Lung (tissue), 12 donors: ENCODE measurements around the gene CYP3A5. TPM values are rescaled to one million over a fixed set of nuclear protein-coding genes. Genes with fewer than 3 reads are reported as not detected.

Source experiments
- ATAC-seq: fragments of 200-7000 bp; cut with Tn5 transposase; one replicate; pipeline ENCODE4 v1.9.1; 2020; ENCODE audit warnings: moderate number of reproducible peaks; ENCODE audit not compliant: insufficient read depth, low FRiP score
- DNase-seq, 3 donors: peaks; one replicate each; pipeline ENCODE4 v3.0.0-alpha.2; 2013 to 2017
- H3K27ac ChIP-seq, 2 donors: one replicate each; pipeline ENCODE4 v1.5.1; 2013; ENCODE audit warnings: mild to moderate bottlenecking in 2 of 2, moderate library complexity in 2 of 2, control low read depth in 1 of 2, inconsistent platforms in 1 of 2, low read depth in 1 of 2, low read length in 1 of 2
- H3K27me3 ChIP-seq, 3 donors: one replicate each; pipeline ENCODE4 v1.5.1; 2013; ENCODE audit warnings: low read length in 2 of 3; ENCODE audit not compliant: control insufficient read depth in 3 of 3, insufficient read depth in 3 of 3
- H3K36me3 ChIP-seq, 4 donors: one replicate each; pipeline ENCODE4 v1.5.1; 2013; ENCODE audit warnings: low read length in 4 of 4, mild to moderate bottlenecking in 1 of 4, moderate library complexity in 1 of 4; ENCODE audit not compliant: control insufficient read depth in 4 of 4, insufficient read depth in 4 of 4
- H3K4me1 ChIP-seq, 5 donors: one replicate each; pipeline ENCODE4 v1.5.1; 2013; ENCODE audit warnings: low read length in 5 of 5, mild to moderate bottlenecking in 2 of 5, moderate library complexity in 1 of 5; ENCODE audit not compliant: control insufficient read depth in 5 of 5, insufficient read depth in 5 of 5
- H3K4me3 ChIP-seq: one replicate; pipeline ENCODE4 v1.5.1; 2013; ENCODE audit warnings: mild to moderate bottlenecking, control low read depth, moderate library complexity
- H3K9ac ChIP-seq, 2 donors: one replicate each; pipeline ENCODE4 v1.5.1; 2013; ENCODE audit warnings: low read length in 2 of 2, control low read depth in 1 of 2; ENCODE audit not compliant: insufficient read depth in 1 of 2
- H3K9me3 ChIP-seq, 4 donors: one replicate each; pipeline ENCODE4 v1.5.1; 2013; ENCODE audit warnings: low read length in 3 of 4, mild to moderate bottlenecking in 1 of 4, moderate library complexity in 1 of 4; ENCODE audit not compliant: control insufficient read depth in 4 of 4, insufficient read depth in 3 of 4
- WGBS, 2 donors: extraction: QIAGEN DNeasy Blood & Tissue Kit; methylation state at CpG; one replicate each; pipeline ENCODE4 v1.1.7; 2013; 5-methylcytosine and 5-hydroxymethylcytosine counted together
- polyA plus RNA-seq, 2 donors: library from polyadenylated mRNA; stranded (reverse); fragments of 200-250 nt; gene quantifications; one replicate each; pipeline ENCODE4 v1.2.1, GENCODE V29; 2013
- total RNA-seq, 2 donors: library from RNA; depleted of rRNA in 1 of 2; stranded (reverse); fragments of >200 nt in 1 of 2; gene quantifications; one replicate each; pipeline ENCODE4 v1.2.1, GENCODE V29; 2014 to 2021
- TF ChIP-seq, protein P1 (sequence below): IDR thresholded peaks from 2 replicates; pipeline ENCODE4 v1.5.1; 2012; ENCODE audit warnings: mild to moderate bottlenecking; ENCODE audit errors: control extremely low read depth, extremely low read depth
- donor health status: control.
- donor health status: control.
- donor health status: Bipolar disorder and iron deficiency.
- donor health status: healthy.
- donor health status: DM: yes; HTN: yes; CAD: no.

Gene CYP3A5
- total and polyA plus RNA-seq, 4 donors = 2.2 to 26.3 (median 10.9) TPM

DNA sequence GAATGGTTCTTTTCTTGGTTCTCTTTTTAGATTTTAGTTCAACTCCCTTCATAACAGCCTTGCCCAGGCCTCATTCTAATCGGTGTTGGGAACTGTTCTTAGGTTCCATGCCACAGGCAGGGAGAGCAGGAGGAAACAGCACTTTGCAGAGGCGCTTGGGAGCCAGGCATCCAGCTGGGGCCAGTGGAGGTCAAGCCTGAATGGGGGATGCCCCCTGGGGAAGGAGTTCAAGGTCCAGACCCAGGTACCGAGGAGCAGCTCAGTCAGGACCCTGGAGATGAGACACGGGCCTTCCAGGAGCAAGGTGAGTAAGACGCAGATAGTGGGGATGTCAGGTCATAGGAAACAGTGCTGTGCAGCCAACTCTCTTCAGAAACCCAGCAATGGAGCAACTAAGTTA, 58.5 kb downstream of the CYP3A5 start:
- 92 to 95% methylated on average over 5 of the region's 5 CpGs for WGBS, 2 donors
- Histone ChIP-seq H3K36me3 (peaks cover 39 to 66% (median 50%) of the 10 kb centered on the region in 4 donors), H3K4me3 (no peak overlapping the region), H3K9me3 (no peaks in the 10 kb centered on the region), H3K4me1 (peaks cover 0 to 8% (median 6%) of the 10 kb centered on the region in 5 donors), H3K27me3 (no peaks in the 10 kb centered on the region), H3K27ac (no peak overlapping the region), H3K9ac (no peak overlapping the region)
- TF ChIP-seq, protein P1, sequence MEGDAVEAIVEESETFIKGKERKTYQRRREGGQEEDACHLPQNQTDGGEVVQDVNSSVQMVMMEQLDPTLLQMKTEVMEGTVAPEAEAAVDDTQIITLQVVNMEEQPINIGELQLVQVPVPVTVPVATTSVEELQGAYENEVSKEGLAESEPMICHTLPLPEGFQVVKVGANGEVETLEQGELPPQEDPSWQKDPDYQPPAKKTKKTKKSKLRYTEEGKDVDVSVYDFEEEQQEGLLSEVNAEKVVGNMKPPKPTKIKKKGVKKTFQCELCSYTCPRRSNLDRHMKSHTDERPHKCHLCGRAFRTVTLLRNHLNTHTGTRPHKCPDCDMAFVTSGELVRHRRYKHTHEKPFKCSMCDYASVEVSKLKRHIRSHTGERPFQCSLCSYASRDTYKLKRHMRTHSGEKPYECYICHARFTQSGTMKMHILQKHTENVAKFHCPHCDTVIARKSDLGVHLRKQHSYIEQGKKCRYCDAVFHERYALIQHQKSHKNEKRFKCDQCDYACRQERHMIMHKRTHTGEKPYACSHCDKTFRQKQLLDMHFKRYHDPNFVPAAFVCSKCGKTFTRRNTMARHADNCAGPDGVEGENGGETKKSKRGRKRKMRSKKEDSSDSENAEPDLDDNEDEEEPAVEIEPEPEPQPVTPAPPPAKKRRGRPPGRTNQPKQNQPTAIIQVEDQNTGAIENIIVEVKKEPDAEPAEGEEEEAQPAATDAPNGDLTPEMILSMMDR = no peak
- DNase-seq (no peak), ATAC-seq (no peak)

DNA sequence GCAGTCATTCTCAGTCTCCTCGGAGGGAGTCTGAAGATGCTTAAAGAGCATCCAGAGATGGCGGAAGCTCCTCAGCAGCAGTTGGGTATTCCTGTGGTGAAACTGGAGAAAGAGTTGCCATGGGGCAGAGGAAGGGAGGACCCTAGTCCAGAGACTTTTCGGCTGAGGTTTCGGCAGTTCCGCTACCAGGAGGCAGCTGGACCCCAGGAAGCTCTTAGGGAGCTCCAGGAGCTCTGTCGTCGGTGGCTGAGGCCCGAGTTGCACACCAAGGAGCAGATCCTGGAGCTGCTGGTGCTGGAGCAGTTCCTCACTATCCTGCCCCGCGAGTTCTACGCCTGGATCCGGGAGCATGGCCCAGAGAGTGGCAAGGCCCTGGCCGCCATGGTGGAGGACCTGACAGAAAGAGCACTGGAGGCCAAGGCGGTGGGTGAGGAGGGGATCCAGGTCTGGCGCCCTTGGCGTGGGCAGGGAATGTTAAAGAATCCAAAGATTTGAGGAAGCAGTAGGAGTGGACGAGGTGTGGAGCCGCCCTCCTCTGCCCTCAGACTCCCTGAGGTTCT, 60.1 kb downstream of the CYP3A5 start:
- Histone ChIP-seq H3K4me3 (no peak overlapping the region), H3K4me1 (peaks cover 0 to 8% (median 6%) of the 10 kb centered on the region in 5 donors), H3K9me3 (no peaks in the 10 kb centered on the region), H3K27me3 (no peaks in the 10 kb centered on the region), H3K27ac (no peak overlapping the region), H3K36me3 (peaks cover 31 to 51% (median 39%) of the 10 kb centered on the region in 4 donors), H3K9ac (no peak overlapping the region)
- no peak for ATAC-seq
- TF ChIP-seq, protein P1 = no peak
- WGBS, 2 donors = 94 to 95% methylated on average over 18 of the region's 18 CpGs
- no peak for DNase-seq

DNA sequence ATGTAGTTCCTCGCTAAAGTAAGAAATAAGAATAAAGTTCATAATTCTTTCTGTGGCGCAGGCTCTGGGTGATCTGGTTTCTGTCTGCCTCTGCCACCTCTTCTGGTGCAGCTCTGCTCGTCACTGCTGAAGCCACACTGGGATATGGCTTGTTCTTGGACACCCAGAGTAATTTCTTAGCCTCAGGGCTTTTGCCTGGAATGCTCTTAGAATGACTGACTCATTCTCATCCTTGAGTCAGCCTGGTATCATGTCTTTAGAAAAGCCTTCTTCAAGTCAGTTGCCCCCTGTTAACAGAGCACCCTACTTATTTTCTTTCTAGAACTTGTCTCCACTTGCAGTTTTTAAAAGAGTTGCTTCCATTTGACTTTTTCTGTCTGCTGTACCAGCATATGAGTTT, 61.1 kb downstream of the CYP3A5 start:
- Histone ChIP-seq H3K9me3 (no peaks in the 10 kb centered on the region), H3K9ac (no peak overlapping the region), H3K4me1 (peaks cover 0 to 8% (median 6%) of the 10 kb centered on the region in 5 donors), H3K36me3 (peaks cover 26 to 42% (median 34%) of the 10 kb centered on the region in 4 donors), H3K27me3 (no peaks in the 10 kb centered on the region), H3K27ac (no peak overlapping the region), H3K4me3 (no peak overlapping the region)
- TF ChIP-seq, protein P1 = no peak
- ATAC-seq (no peak), DNase-seq (no peak)
- WGBS, 2 donors = 96 to 97% methylated on average over 3 of the region's 3 CpGs
